Choroid plexus epithelial cell (primary cell): ENCODE data around the gene SLC6A11.
A peak's percentile ranks its signal among the peaks of the same experiment; 100 is the strongest.

Experiments used
- DNase-seq: peaks from one replicate; pipeline ENCODE4 v3.0.0-alpha.2; 2010; ENCODE audit warnings: low read depth
- H3K4me3 ChIP-seq: 2 replicates; pipeline ENCODE4 v1.5.1; 2011; ENCODE audit warnings: low read depth, mild to moderate bottlenecking, control low read depth, low read length, moderate library complexity
- CTCF ChIP-seq: conservative IDR thresholded peaks from 2 replicates; pipeline ENCODE4 v1.5.1; 2011; ENCODE audit warnings: low read depth, mild to moderate bottlenecking, control low read depth, inconsistent platforms, low read length, moderate library complexity

SLC6A11 gene

GRCh38 chr3:10858091-10858490 is 42.1 kb downstream of the SLC6A11 start:
- DNase-seq = no peak
- H3K4me3 ChIP-seq = no peak overlapping the region
- TF ChIP-seq CTCF = no peak

- peak; percentile 10 for DNase-seq
- no peak for TF ChIP-seq CTCF
- H3K4me3 ChIP-seq = no peak overlapping the region
Measured at GRCh38 chr3:10867384-10867783, 51.4 kb downstream of the SLC6A11 start.

GRCh38 chr3:10869460-10869859 is 53.4 kb downstream of the SLC6A11 start:
- DNase-seq = no peak
- H3K4me3 ChIP-seq = no peak overlapping the region
- no peak for TF ChIP-seq CTCF

- no peak for DNase-seq
- TF ChIP-seq CTCF = no peak
- H3K4me3 ChIP-seq = no peak overlapping the region
Measured at GRCh38 chr3:10870296-10870695, 54.3 kb downstream of the SLC6A11 start.

- TF ChIP-seq CTCF = no peak
- DNase-seq = no peak
- no peak overlapping the region for H3K4me3 ChIP-seq
Measured at GRCh38 chr3:10873415-10873814, 57.4 kb downstream of the SLC6A11 start.

GRCh38 chr3:10875914-10876313 is 59.9 kb downstream of the SLC6A11 start:
- no peak overlapping the region for H3K4me3 ChIP-seq
- DNase-seq = no peak
- TF ChIP-seq CTCF = no peak

GRCh38 chr3:10876661-10877060 is 60.6 kb downstream of the SLC6A11 start:
- H3K4me3 ChIP-seq = no peak overlapping the region
- TF ChIP-seq CTCF = no peak
- no peak for DNase-seq
